Measurements from ENCODE around the gene BUB1B. TPM values are rescaled to one million over a fixed set of nuclear protein-coding genes. Genes with fewer than 3 reads are reported as not detected.
"Not testable (repeated sequence)": the region's sequence is repeated elsewhere in the genome, so short reads cannot be mapped to it uniquely, and the experiment has no call there.

The BUB1B gene
- total RNA-seq, 1 donor from 2014 or later: 73.1 TPM

GRCh38 chr15:40163657-40164416, 3.0 kb downstream of the BUB1B start:
- peaks cover 21% of the 10 kb centered on the region for H3K4me1 Mint-ChIP-seq (ENCODE audit: low read depth)
- no peaks in the 10 kb centered on the region for H3K27me3 Mint-ChIP-seq (ENCODE audit: low read depth)
- H3K36me3 Mint-ChIP-seq (ENCODE audit: low read depth): peaks cover 39% of the 10 kb centered on the region
- DNase-seq (ENCODE audit: low spot score): no peak
- peak overlapping the region; percentile 49 for H3K4me3 Mint-ChIP-seq (ENCODE audit: low read depth)
- intact Hi-C loops (cut with micrococcal nuclease): no loop called here
- peak overlapping the region; percentile 90 for H3K27ac Mint-ChIP-seq
- H3K9me3 Mint-ChIP-seq: no peaks in the 10 kb centered on the region

DNA sequence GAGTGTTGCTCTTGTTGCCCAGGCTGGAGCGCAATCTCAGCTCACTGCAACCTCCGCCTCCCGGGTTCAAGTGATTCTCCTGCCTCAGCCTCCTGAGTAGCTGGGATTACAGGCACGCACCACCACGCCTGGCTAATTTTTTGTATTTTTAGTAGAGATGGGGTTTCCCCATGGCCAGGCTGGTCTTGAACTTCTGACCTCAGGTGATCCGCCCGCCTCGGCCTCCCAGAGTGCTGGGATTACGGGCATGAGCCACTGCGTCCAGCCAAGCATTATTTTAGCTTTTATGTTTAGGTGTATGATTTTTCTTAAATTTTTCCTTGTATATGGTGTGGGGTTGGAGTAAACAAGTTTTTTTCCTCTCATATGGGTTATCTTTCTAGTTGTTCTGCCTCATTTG, 6.5 kb downstream of the BUB1B start:
- H3K27me3 Mint-ChIP-seq (ENCODE audit: low read depth); intact Hi-C loops (cut with micrococcal nuclease); DNase-seq (ENCODE audit: low spot score); H3K4me3 Mint-ChIP-seq (ENCODE audit: low read depth); H3K9me3 Mint-ChIP-seq: not testable (repeated sequence)
- H3K4me1 Mint-ChIP-seq (ENCODE audit: low read depth): peaks cover 23% of the 10 kb centered on the region
- peaks cover 60% of the 10 kb centered on the region for H3K36me3 Mint-ChIP-seq (ENCODE audit: low read depth)
- peak overlapping the region; percentile 36 for H3K27ac Mint-ChIP-seq

- H3K27me3 Mint-ChIP-seq (ENCODE audit: low read depth): no peaks in the 10 kb centered on the region
- H3K9me3 Mint-ChIP-seq: no peaks in the 10 kb centered on the region
- peaks cover 58% of the 10 kb centered on the region for H3K36me3 Mint-ChIP-seq (ENCODE audit: low read depth)
- no peak for DNase-seq (ENCODE audit: low spot score)
- intact Hi-C loops (cut with micrococcal nuclease): no loop called here
- H3K4me3 Mint-ChIP-seq (ENCODE audit: low read depth): no peak overlapping the region
- peaks cover 24% of the 10 kb centered on the region for H3K4me1 Mint-ChIP-seq (ENCODE audit: low read depth)
- no peak overlapping the region for H3K27ac Mint-ChIP-seq
These were observed 14.3 kb downstream of the BUB1B start for GRCh38 chr15:40175160-40175559.

GRCh38 chr15:40182358-40183029, 21.6 kb downstream of the BUB1B start:
- Mint-ChIP-seq H3K27ac (peak overlapping the region; percentile 67), H3K4me3 (ENCODE audit: low read depth) (peak overlapping the region; percentile 51), H3K36me3 (ENCODE audit: low read depth) (peaks cover 70% of the 10 kb centered on the region), H3K9me3 (no peaks in the 10 kb centered on the region), H3K27me3 (ENCODE audit: low read depth) (no peaks in the 10 kb centered on the region), H3K4me1 (ENCODE audit: low read depth) (peaks cover 42% of the 10 kb centered on the region)
- intact Hi-C loops (cut with micrococcal nuclease): loop anchor here (2.0 to 5.0 kb wide), 2 partner anchors 22 to 135 kb away; partner anchors contain the start of gene BUB1B
- DNase-seq (ENCODE audit: low spot score): no peak

DNA sequence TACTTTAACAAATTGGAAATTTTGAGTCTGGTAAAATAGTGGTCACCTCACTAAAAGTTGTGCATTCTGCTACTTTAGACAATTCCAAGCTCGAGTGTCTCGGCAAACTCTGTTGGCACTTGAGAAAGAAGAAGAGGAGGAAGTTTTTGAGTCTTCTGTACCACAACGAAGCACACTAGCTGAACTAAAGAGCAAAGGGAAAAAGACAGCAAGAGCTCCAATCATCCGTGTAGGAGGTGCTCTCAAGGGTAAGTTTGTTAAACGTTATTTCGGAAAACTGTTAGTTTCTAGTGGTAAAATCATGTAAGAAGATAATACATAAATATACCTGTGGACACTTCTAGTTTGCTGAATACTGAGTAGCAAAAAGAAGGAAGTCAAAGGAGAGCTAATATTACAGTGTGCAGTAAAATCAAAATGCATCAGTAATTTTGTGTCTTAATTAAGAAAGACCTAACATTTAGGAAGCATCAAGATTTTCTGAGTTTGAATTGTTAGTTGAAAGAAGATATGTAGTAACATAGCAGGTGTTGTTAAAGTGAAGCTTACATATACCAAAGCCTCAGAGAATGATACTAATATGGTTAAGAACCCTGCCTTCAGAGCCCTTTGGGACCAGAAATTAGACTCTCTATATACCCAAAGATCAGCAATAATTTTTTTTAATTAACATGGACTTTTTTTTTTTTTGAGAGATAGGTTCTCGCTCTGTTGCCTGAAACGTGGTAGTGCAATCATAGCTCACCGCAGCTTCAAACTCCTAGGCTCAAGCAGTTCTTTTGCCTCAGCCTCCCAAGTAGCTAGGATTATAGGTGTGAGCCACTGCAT, 23.0 kb downstream of the BUB1B start:
- H3K4me3 Mint-ChIP-seq (ENCODE audit: low read depth): no peak overlapping the region
- no peak for DNase-seq (ENCODE audit: low spot score)
- H3K9me3 Mint-ChIP-seq: no peaks in the 10 kb centered on the region
- H3K27me3 Mint-ChIP-seq (ENCODE audit: low read depth): no peaks in the 10 kb centered on the region
- H3K27ac Mint-ChIP-seq: peak overlapping the region; percentile 67
- intact Hi-C loops (cut with micrococcal nuclease): loop anchor here (2.0 to 5.0 kb wide), 2 partner anchors 23 to 137 kb away; partner anchors contain the start of gene BUB1B
- H3K4me1 Mint-ChIP-seq (ENCODE audit: low read depth): peaks cover 33% of the 10 kb centered on the region
- peaks cover 67% of the 10 kb centered on the region for H3K36me3 Mint-ChIP-seq (ENCODE audit: low read depth)

- Mint-ChIP-seq H3K4me1 (ENCODE audit: low read depth) (peaks cover 8% of the 10 kb centered on the region), H3K36me3 (ENCODE audit: low read depth) (peaks cover 61% of the 10 kb centered on the region), H3K4me3 (ENCODE audit: low read depth) (no peak overlapping the region), H3K9me3 (no peaks in the 10 kb centered on the region), H3K27me3 (ENCODE audit: low read depth) (no peaks in the 10 kb centered on the region), H3K27ac (no peak overlapping the region)
- DNase-seq (ENCODE audit: low spot score): no peak
- intact Hi-C loops (cut with micrococcal nuclease): no loop called here
These were observed 29.7 kb downstream of the BUB1B start for GRCh38 chr15:40190591-40190990.

GRCh38 chr15:40192942-40193341, 32.1 kb downstream of the BUB1B start:
- H3K36me3 Mint-ChIP-seq (ENCODE audit: low read depth): peaks cover 76% of the 10 kb centered on the region
- H3K27ac Mint-ChIP-seq: no peak overlapping the region
- H3K4me1 Mint-ChIP-seq (ENCODE audit: low read depth): peaks cover 29% of the 10 kb centered on the region

GRCh38 chr15:40197434-40197833, 36.6 kb downstream of the BUB1B start:
- Mint-ChIP-seq H3K4me1 (ENCODE audit: low read depth) (peaks cover 30% of the 10 kb centered on the region), H3K4me3 (ENCODE audit: low read depth) (no peak overlapping the region), H3K27me3 (ENCODE audit: low read depth) (no peaks in the 10 kb centered on the region), H3K36me3 (ENCODE audit: low read depth) (peaks cover 65% of the 10 kb centered on the region), H3K9me3 (no peaks in the 10 kb centered on the region), H3K27ac (peak overlapping the region; percentile 73)
- intact Hi-C loops (cut with micrococcal nuclease): no loop called here
- DNase-seq (ENCODE audit: low spot score): no peak

More at GRCh38 chr15:40192942-40193341, 32.1 kb downstream of the BUB1B start:
- intact Hi-C loops (cut with micrococcal nuclease): no loop called here
- Mint-ChIP-seq H3K27me3 (ENCODE audit: low read depth) (no peaks in the 10 kb centered on the region), H3K4me3 (ENCODE audit: low read depth) (no peak overlapping the region), H3K9me3 (no peaks in the 10 kb centered on the region)
- DNase-seq (ENCODE audit: low spot score): no peak

- Mint-ChIP-seq H3K27ac (peak overlapping the region; percentile 1), H3K9me3 (no peaks in the 10 kb centered on the region), H3K4me3 (ENCODE audit: low read depth) (no peak overlapping the region), H3K4me1 (ENCODE audit: low read depth) (peaks cover 28% of the 10 kb centered on the region), H3K36me3 (ENCODE audit: low read depth) (peaks cover 69% of the 10 kb centered on the region), H3K27me3 (ENCODE audit: low read depth) (no peaks in the 10 kb centered on the region)
- intact Hi-C loops (cut with micrococcal nuclease): no loop called here
- DNase-seq (ENCODE audit: low spot score): no peak
These were observed 37.7 kb downstream of the BUB1B start for GRCh38 chr15:40198355-40199085.

GRCh38 chr15:40204100-40204499, 43.2 kb downstream of the BUB1B start:
- Mint-ChIP-seq H3K27ac (no peak overlapping the region), H3K9me3 (no peaks in the 10 kb centered on the region), H3K4me3 (ENCODE audit: low read depth) (no peak overlapping the region), H3K27me3 (ENCODE audit: low read depth) (no peaks in the 10 kb centered on the region), H3K4me1 (ENCODE audit: low read depth) (peaks cover 1% of the 10 kb centered on the region), H3K36me3 (ENCODE audit: low read depth) (peaks cover 58% of the 10 kb centered on the region)
- intact Hi-C loops (cut with micrococcal nuclease): no loop called here
- no peak for DNase-seq (ENCODE audit: low spot score)

GRCh38 chr15:40217166-40217824, 56.4 kb downstream of the BUB1B start:
- Mint-ChIP-seq H3K27ac (no peak overlapping the region), H3K9me3 (no peaks in the 10 kb centered on the region), H3K27me3 (ENCODE audit: low read depth) (no peaks in the 10 kb centered on the region), H3K4me3 (ENCODE audit: low read depth) (no peak overlapping the region), H3K36me3 (ENCODE audit: low read depth) (peaks cover 55% of the 10 kb centered on the region), H3K4me1 (ENCODE audit: low read depth) (no peaks in the 10 kb centered on the region)
- peak; percentile 28 for DNase-seq (ENCODE audit: low spot score)
- intact Hi-C loops (cut with micrococcal nuclease): loop anchor here (1.0 kb wide), 1 partner anchor 57 kb away; no protein-coding TSS in a partner anchor

DNA sequence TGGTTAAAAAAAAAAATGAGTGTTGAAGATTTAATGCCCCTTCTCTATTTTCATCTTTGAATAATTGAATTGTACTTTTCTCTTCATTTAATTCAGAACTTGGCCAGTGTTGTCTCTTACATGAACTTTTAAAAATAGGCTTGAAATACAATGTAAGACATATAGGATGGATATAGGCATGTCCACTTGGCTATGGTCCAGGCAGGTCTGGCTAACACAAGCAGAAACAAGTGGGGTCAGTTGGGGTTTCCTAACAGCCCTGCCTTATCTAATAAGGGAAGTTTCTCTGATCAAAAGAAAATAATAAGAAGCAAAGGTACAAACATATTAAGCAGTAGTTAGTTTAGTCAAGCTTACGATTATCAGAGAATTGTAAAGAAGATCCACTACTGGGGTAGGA, 58.9 kb downstream of the BUB1B start:
- H3K9me3 Mint-ChIP-seq: no peaks in the 10 kb centered on the region
- no peak overlapping the region for H3K4me3 Mint-ChIP-seq (ENCODE audit: low read depth)
- intact Hi-C loops (cut with micrococcal nuclease): no loop called here
- H3K4me1 Mint-ChIP-seq (ENCODE audit: low read depth): peaks cover 2% of the 10 kb centered on the region
- DNase-seq (ENCODE audit: low spot score): no peak
- H3K27me3 Mint-ChIP-seq (ENCODE audit: low read depth): no peaks in the 10 kb centered on the region
- peaks cover 55% of the 10 kb centered on the region for H3K36me3 Mint-ChIP-seq (ENCODE audit: low read depth)
- H3K27ac Mint-ChIP-seq: no peak overlapping the region
